Activated naive CD8-positive, alpha-beta T cell treated with anti-CD3 and anti-CD28 coated beads, Interleukin-2, amount 10 ng/mL, durations not matched to agents 7 days and 5 days (primary cell): ENCODE measurements around the gene B9D1. TPM values are rescaled to one million over a fixed set of nuclear protein-coding genes. Genes with fewer than 3 reads are reported as not detected.

Experiments used
- ATAC-seq: fragments of 150-1000 bp; cut with Tn5 transposase; one replicate; pipeline ENCODE4 v1.10.0; 2021; ENCODE audit warnings: low read depth, moderate library complexity
- POLR2A ChIA-PET: fragments of 350-600 bp; sonication (Branson Sonifier 250); formaldehyde crosslinking; loops from one replicate; lab custom pipeline; 2021; ENCODE audit warnings: antibody characterized with exemption; lab: Charles Lee
- DNase-seq: peaks from one replicate; pipeline ENCODE4 v3.0.0; 2021
- H3K27ac Mint-ChIP-seq: one replicate; pipeline ENCODE4 v1.8.0; 2022; ENCODE audit warnings: mild to moderate bottlenecking, mixed read lengths
- H3K27me3 Mint-ChIP-seq: one replicate; pipeline ENCODE4 v1.8.0; 2022; ENCODE audit warnings: mild to moderate bottlenecking, moderate library complexity, mixed read lengths
- H3K36me3 Mint-ChIP-seq: one replicate; pipeline ENCODE4 v1.8.0; 2021; ENCODE audit warnings: mild to moderate bottlenecking, mixed read lengths
- H3K4me1 Mint-ChIP-seq: one replicate; pipeline ENCODE4 v1.8.0; 2021; ENCODE audit warnings: mixed read lengths
- H3K4me3 Mint-ChIP-seq: one replicate; pipeline ENCODE4 v1.8.0; 2022; ENCODE audit warnings: mild to moderate bottlenecking, moderate library complexity, mixed read lengths
- H3K9me3 Mint-ChIP-seq: one replicate; pipeline ENCODE4 v1.8.0; 2021; ENCODE audit warnings: mixed read lengths
- total RNA-seq, 2 experiments: library from RNA; stranded (reverse); gene quantifications; one replicate each; pipeline ENCODE4 v1.2.3, GENCODE V29; 2021

B9D1 gene
- total RNA-seq, 2 experiments from 2014 or later, result 1.6 to 2.1 TPM

DNA sequence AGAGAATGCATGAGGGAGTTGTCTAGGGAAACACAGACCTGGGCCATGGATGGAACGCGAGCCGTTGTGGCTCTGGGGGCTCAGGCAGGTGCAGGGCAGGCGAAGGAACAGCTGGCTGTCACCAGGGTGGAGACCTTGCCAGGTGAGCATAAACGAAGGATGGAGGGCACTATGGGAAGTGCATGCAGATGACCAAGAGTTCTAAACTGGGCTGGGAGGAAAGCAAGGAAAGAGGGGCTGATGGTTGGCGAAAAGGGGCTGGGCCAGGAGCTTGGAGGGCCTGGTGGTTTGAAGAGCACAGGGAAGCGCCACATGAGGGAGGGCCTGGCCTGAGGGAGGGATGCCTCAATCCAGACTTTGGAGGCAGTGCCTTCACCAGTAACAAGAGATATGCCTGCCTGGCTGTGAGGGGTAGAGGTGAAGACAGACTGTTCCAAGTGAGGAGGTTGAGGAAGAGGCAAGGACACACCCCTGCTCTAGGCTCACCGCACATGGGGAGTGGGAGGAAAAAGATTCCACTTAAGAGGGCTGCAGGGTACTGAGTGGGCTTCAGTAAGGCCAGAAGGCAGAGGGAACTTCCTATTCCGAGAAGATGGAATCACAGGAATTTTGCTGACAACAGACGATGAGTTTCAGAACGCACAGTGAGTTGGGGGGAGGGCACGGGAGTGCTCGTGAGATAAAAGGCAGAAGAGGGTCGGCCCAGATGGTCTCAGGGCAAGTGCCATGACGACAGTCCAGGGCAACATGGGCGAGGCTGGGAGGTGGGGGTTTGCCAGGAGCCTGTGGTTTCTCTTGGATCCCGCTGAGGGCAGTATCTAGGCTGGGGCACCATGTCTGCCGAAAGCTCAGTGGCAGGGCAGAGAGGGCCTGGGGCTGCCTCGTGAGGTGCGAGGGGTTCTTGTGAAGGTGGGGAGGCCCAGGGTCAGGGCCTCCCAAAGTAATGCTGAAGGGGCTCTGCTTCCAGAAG lies 20.6 kb downstream of the B9D1 start:
- Mint-ChIP-seq H3K9me3 (no peaks in the 10 kb centered on the region), H3K4me3 (no peak overlapping the region), H3K36me3 (no peaks in the 10 kb centered on the region), H3K4me1 (no peaks in the 10 kb centered on the region), H3K27me3 (peaks cover 20% of the 10 kb centered on the region), H3K27ac (no peak overlapping the region)
- POLR2A ChIA-PET, result no interaction called here
- DNase-seq (no peak), ATAC-seq (no peak)

DNA sequence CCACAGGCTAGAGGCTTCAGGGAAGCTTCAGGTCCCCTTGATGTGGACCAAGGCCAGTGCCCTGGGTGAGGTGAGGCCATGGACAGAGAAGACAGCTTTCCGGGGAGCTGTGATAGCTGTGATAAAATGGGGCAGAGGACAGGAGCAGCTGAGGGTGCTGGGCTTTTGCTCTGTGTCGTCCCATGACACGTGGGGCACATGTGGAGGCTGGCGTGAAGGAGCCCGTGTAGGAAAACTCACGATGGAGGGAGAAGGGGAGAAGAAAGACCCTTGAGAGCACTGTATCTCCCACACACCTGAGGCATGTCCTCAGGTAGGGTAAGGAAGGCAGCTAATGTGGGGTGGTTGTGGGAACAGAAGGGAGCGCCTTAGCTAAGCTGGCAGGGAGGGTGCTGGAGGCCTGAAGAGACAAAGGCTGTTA lies 21.3 kb downstream of the B9D1 start:
- DNase-seq, result no peak

DNA sequence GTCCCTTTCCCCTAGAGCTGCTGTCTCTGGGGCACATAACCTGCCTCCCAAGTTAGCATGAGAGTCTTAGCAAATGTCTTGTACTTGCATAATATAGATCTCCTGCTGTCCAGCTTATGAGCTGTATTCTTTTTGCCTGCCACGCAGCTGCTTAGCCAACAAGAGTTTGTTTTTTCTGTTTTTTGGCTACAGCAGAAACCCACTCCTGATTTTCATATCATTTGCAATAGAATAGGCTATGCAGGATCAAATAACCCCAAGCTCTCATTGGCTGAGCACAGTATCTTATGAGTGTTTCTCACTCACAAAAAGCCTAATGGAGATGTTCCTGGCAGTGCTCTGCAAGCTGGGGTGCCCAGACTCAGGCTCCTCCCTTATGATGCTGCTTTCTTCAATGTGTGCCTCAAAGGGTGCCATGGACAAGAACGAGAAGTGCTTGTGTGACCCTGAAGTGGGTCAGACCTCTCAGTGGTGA lies 23.1 kb downstream of the B9D1 start:
- no peak for ATAC-seq
- Mint-ChIP-seq H3K9me3 (no peaks in the 10 kb centered on the region), H3K4me1 (no peaks in the 10 kb centered on the region), H3K27me3 (peaks cover 23% of the 10 kb centered on the region), H3K27ac (no peak overlapping the region), H3K4me3 (no peak overlapping the region), H3K36me3 (no peaks in the 10 kb centered on the region)
- POLR2A ChIA-PET, result interaction anchor here (0.7 kb wide), 1 partner anchor 36 kb away, joined by 3 read pairs; no protein-coding TSS in a partner anchor
- no peak for DNase-seq

More for the DNA sequence above, 21.3 kb downstream of the B9D1 start:
- Mint-ChIP-seq H3K27me3 (peaks cover 20% of the 10 kb centered on the region), H3K4me3 (no peak overlapping the region), H3K27ac (no peak overlapping the region), H3K4me1 (no peaks in the 10 kb centered on the region), H3K36me3 (no peaks in the 10 kb centered on the region), H3K9me3 (no peaks in the 10 kb centered on the region)
- ATAC-seq, result no peak
- POLR2A ChIA-PET, result no interaction called here

GRCh38 chr17:19338031-19338990 lies 24.2 kb downstream of the B9D1 start:
- DNase-seq, result peak; percentile 61
- no peaks in the 10 kb centered on the region for H3K36me3 Mint-ChIP-seq
- no peaks in the 10 kb centered on the region for H3K9me3 Mint-ChIP-seq
- no peak overlapping the region for H3K4me3 Mint-ChIP-seq
- no peak overlapping the region for H3K27ac Mint-ChIP-seq
- H3K4me1 Mint-ChIP-seq, result no peaks in the 10 kb centered on the region
- H3K27me3 Mint-ChIP-seq, result peaks cover 23% of the 10 kb centered on the region
- ATAC-seq, result peak; percentile 80
- POLR2A ChIA-PET, result no interaction called here

DNA sequence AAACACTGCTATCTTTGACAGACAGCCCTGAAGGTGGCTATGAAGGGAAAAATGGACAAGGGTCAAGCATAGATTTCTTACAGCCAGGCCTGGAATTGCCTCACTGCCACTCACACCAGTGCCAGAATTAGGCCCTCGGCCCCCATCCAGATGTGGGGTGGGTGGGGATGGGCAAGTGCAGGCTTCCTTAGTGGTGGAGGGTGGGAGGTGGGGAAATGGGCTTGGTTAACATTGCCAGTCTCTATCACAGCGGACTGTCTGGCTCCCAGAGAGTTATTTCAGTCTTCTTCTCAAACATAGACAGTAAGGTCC lies 24.9 kb downstream of the B9D1 start:
- Mint-ChIP-seq H3K4me1 (no peaks in the 10 kb centered on the region), H3K4me3 (no peak overlapping the region), H3K36me3 (no peaks in the 10 kb centered on the region), H3K27ac (no peak overlapping the region), H3K27me3 (peaks cover 23% of the 10 kb centered on the region), H3K9me3 (no peaks in the 10 kb centered on the region)
- ATAC-seq (peak; percentile 9), DNase-seq (no peak)
- POLR2A ChIA-PET, result no interaction called here

- ATAC-seq (no peak), DNase-seq (no peak)
- Mint-ChIP-seq H3K9me3 (no peaks in the 10 kb centered on the region), H3K27ac (peak overlapping the region; percentile 67), H3K4me3 (no peak overlapping the region), H3K27me3 (peaks cover 23% of the 10 kb centered on the region), H3K4me1 (no peaks in the 10 kb centered on the region), H3K36me3 (no peaks in the 10 kb centered on the region)
- POLR2A ChIA-PET, result no interaction called here
Measured at GRCh38 chr17:19336938-19337711, 25.4 kb downstream of the B9D1 start.

DNA sequence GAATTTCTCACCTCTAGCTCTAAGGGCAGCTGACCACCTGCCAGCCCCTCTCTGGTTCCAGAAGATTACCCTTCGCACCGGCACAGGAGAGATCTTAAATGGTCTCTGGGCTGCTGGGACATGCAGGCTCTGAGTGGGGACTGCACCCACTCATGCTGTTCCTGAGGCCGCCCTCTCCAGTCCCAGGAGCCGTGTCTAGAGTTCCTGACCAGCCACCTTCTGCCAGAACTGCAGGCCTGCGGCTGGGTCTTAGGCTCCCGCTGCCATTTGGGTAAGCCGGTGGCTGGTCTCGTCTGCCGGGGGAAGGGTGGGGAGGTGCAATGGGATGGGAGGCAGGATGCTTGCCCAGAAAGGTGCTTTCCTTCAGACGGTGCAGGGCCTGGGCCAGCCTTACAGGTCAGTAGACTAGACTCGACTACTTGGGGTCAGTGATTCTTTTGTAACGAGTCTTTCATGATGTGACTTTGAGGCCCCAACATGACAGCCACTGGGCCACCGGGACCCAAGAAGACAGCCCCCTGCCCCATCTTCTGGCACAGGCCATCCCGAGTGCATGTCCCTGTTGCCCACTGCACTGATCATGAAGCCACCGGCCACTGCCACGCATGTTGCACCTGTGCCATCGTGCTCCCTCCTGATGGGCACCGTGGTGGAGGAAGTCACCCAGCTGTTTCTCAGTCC lies 26.4 kb downstream of the B9D1 start:
- no peaks in the 10 kb centered on the region for H3K36me3 Mint-ChIP-seq
- H3K27me3 Mint-ChIP-seq, result peaks cover 19% of the 10 kb centered on the region
- H3K4me1 Mint-ChIP-seq, result no peaks in the 10 kb centered on the region
- ATAC-seq, result no peak
- POLR2A ChIA-PET, result no interaction called here
- no peak overlapping the region for H3K4me3 Mint-ChIP-seq
- no peak for DNase-seq
- H3K27ac Mint-ChIP-seq, result no peak overlapping the region
- H3K9me3 Mint-ChIP-seq, result no peaks in the 10 kb centered on the region

- no peaks in the 10 kb centered on the region for H3K36me3 Mint-ChIP-seq
- ATAC-seq (no peak), DNase-seq (no peak)
- H3K9me3 Mint-ChIP-seq, result no peaks in the 10 kb centered on the region
- POLR2A ChIA-PET, result no interaction called here
- peaks cover 15% of the 10 kb centered on the region for H3K27me3 Mint-ChIP-seq
- no peaks in the 10 kb centered on the region for H3K4me1 Mint-ChIP-seq
- no peak overlapping the region for H3K27ac Mint-ChIP-seq
- no peak overlapping the region for H3K4me3 Mint-ChIP-seq
Measured at GRCh38 chr17:19334331-19334730, 28.2 kb downstream of the B9D1 start.

DNA sequence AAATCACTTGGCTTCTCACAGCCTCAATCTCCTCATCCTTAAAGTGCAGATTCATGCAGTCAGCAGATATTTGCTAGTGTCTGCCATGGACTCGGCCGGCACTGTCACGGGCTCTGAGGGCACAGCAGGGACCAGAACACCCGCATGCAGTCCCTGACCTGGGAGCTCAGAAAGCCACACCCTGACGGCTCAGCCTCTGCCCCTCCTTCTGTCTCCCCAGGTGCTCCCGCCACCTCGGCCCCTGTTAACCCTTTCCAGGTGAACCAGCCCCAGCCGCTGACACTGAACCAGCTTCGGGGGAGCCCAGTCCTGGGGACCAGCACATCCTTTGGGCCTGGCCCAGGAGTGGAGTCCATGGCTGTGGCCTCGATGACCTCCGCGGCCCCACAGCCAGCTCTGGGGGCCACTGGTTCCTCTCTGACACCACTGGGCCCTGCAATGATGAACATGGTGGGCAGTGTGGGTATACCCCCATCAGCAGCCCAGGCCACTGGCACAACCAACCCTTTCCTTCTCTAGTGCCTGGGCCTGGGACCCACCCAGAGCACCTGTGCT lies 28.7 kb downstream of the B9D1 start:
- POLR2A ChIA-PET, result interaction anchor here (0.6 kb wide), 1 partner anchor 377 kb away, joined by 3 read pairs; no protein-coding TSS in a partner anchor
- peaks cover 10% of the 10 kb centered on the region for H3K27me3 Mint-ChIP-seq
- no peak for ATAC-seq
- DNase-seq, result no peak
- no peaks in the 10 kb centered on the region for H3K4me1 Mint-ChIP-seq
- H3K9me3 Mint-ChIP-seq, result no peaks in the 10 kb centered on the region
- no peak overlapping the region for H3K4me3 Mint-ChIP-seq
- no peaks in the 10 kb centered on the region for H3K36me3 Mint-ChIP-seq
- no peak overlapping the region for H3K27ac Mint-ChIP-seq

GRCh38 chr17:19333132-19333440 lies 29.4 kb downstream of the B9D1 start:
- Mint-ChIP-seq H3K4me1 (no peaks in the 10 kb centered on the region), H3K36me3 (no peaks in the 10 kb centered on the region), H3K27me3 (peaks cover 7% of the 10 kb centered on the region), H3K9me3 (no peaks in the 10 kb centered on the region), H3K27ac (no peak overlapping the region), H3K4me3 (no peak overlapping the region)
- ATAC-seq, result no peak
- DNase-seq, result no peak
- POLR2A ChIA-PET, result interaction anchor here (0.6 kb wide), 1 partner anchor 378 kb away, joined by 3 read pairs; no protein-coding TSS in a partner anchor

GRCh38 chr17:19332371-19333131 lies 30.0 kb downstream of the B9D1 start:
- Mint-ChIP-seq H3K27ac (no peak overlapping the region), H3K27me3 (peaks cover 7% of the 10 kb centered on the region), H3K36me3 (no peaks in the 10 kb centered on the region), H3K4me1 (no peaks in the 10 kb centered on the region), H3K9me3 (no peaks in the 10 kb centered on the region), H3K4me3 (no peak overlapping the region)
- POLR2A ChIA-PET, result no interaction called here
- DNase-seq (no peak), ATAC-seq (no peak)
